ENCODE measurements around the gene NRXN3. TPM values are rescaled to one million over a fixed set of nuclear protein-coding genes. Genes with fewer than 3 reads are reported as not detected.

NRXN3 gene
- total RNA-seq, 1 donor from 2014 or later: not detected

- intact Hi-C loops (cut with micrococcal nuclease): no loop called here
These were observed 1392.0 kb downstream of the NRXN3 start for GRCh38 chr14:79562185-79562584.

- intact Hi-C loops (cut with micrococcal nuclease): no loop called here
These were observed 1394.2 kb downstream of the NRXN3 start for GRCh38 chr14:79564371-79564770.

DNA sequence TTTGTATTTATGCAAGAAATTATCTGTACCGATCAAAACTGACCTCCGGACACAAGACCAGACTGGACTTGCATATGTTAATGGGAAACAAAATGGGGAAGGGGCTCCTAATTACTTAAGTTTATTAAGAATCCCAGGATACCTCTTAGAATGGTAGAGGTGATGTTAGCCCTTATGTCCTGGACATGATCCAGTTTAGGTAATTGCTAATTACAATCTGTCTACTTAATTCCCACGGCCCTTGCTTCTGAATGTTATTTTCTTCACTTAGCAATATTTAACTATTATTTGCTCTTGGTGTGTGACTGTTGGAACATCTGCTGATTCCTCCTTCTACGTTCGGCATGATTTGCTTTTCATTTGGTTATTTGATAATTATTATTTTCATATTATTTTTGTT, 1397.1 kb downstream of the NRXN3 start:
- intact Hi-C loops (cut with micrococcal nuclease): no loop called here

DNA sequence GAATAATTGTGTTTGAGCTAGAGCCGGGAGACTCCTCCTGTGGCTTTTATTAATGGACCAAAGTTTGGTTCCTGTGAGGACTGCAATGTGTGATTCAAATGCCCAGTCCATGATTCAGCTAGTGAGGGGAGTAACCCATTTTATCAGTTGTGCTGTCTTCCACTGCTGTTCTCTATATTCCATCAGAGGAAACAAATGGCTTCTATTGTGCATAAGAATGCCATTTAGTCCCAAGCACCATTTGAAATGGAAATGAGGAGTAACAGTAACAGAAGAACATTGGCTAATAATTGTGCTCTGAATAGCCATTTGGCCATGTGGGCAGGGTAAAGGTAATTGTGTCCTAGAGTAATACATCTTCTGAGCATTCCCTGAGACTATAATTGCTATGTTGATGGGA, 1398.4 kb downstream of the NRXN3 start:
- intact Hi-C loops (cut with micrococcal nuclease): no loop called here

GRCh38 chr14:79569072-79569471, 1398.9 kb downstream of the NRXN3 start:
- intact Hi-C loops (cut with micrococcal nuclease): no loop called here

DNA sequence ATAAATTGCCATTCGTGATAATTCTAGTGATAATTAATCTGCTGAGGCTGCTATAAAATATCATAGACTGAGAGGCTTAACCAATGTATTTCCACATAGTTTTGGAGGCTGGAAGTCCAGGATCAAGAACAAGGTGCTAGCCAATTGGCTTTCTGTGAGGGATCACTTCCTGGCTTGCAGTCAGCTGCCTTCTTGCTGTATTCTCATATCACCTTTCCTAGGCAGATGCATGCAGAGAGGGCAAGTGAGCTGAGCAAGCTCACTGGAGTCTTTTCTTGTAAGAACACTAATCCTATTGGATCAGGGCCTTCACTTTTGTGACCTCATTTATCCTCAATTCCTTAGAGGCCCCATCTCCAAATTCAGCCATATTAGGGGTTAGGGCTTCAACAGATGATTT, 1400.5 kb downstream of the NRXN3 start:
- intact Hi-C loops (cut with micrococcal nuclease): no loop called here

GRCh38 chr14:79571366-79571765, 1401.2 kb downstream of the NRXN3 start:
- intact Hi-C loops (cut with micrococcal nuclease): no loop called here

- intact Hi-C loops (cut with micrococcal nuclease): no loop called here
These were observed 1403.3 kb downstream of the NRXN3 start for GRCh38 chr14:79573486-79573885.

DNA sequence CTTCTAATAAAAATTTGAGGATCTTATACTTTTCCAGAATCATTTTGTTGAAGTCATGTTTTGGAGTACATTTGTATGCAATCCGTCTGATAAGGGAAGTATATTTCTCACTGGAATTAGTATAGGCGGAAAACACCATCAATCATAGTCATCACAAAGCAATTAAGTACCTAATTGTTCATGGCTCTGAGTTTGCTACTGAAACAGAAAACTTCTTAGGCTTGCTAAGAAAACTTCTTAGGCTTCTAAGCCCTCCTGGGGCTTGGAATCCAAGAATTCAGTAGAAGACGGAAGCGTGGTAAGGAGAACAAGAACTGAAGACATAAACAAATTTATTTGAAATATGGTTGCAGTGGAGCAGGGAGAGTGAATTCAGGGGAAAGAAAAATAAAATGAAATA, 1404.9 kb downstream of the NRXN3 start:
- intact Hi-C loops (cut with micrococcal nuclease): no loop called here

DNA sequence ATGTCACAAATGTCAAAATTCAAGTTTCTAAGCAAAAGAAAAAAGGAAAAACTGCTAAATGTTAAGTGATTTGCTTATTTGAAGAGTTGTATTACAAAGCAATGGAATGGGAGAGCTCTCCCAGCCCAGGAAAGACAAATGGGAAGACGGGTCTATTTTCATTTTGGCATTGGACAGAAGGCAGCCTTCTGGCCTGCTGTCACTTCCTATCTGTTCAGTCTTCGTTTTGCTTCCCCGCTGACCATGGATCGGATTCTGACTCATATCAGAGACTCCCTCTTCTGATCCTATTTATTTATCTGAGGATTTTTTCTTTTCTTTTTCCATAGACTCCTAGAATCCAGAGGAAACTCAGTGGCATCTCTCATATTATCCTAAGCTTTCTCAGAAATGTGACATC, 1406.3 kb downstream of the NRXN3 start:
- intact Hi-C loops (cut with micrococcal nuclease): no loop called here

DNA sequence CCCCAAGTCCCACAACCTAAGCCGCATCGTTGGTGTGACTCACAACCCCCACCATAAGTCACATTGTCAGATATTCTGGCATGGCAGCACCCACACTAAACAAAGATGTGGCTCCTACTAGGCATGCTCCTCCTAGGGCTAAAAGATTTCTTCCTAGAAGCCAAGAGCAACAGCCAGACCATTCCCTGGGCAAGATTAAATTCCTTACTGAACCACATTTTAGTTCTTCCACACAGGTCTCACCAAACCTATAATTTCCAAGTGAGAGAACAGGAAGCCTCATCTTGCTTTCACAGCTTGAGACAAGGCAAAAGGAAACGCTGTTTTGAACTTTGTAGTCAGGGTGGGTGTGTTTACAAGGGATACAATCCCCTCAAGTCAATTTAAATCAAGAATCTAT, 1408.3 kb downstream of the NRXN3 start:
- intact Hi-C loops (cut with micrococcal nuclease): no loop called here

DNA sequence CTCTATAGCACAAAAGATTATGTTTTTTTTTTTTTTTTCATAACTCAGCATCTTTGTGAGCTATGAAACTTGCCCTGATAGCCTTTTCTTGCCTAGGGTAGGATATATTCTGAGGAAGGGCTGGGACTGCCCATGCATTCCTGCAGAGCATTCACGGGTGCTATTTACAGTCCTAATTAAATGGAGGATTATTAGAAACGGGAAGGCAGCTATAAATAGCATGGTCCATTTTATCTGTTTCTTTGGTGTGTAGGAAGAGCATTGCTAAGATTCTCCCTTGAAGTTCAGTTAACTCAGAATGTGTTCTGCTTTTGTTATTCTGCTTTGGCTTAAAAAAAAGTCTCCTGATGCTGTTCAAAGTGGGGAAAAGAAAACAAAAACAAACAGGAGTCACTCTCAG, 1410.2 kb downstream of the NRXN3 start:
- intact Hi-C loops (cut with micrococcal nuclease): no loop called here

- intact Hi-C loops (cut with micrococcal nuclease): no loop called here
These were observed 1410.7 kb downstream of the NRXN3 start for GRCh38 chr14:79580906-79581305.

DNA sequence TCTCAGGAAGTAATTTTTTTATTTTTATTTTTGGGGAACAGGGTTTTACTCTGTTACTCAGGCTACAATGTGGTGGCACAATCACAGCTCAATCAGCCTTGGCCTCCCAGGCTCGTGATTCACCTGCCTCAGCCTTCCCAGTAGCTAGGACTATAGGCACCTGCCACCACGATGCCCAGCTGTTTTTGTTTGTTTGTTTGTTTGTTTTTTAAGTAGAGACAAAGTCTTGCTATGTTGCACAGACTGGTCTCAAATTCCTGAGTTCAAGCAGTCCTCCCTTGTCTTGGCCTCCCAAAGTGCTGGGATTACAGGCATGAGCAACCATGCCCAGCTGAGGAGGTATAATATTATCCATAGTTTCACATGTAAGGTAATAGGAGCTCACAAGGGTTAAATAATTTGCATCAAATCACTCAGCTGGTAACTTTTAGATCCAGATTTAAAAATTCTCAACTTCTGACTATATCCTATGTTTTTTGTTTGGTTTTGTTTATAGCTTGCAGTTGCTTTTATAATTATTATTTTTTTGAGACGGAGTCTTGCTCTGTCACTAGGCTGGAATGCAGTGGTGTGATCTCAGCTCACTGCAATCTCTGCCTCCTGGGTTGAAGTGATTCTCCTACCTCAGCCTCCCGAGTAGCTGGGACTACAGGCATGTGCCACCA, 1411.9 kb downstream of the NRXN3 start:
- intact Hi-C loops (cut with micrococcal nuclease): no loop called here

DNA sequence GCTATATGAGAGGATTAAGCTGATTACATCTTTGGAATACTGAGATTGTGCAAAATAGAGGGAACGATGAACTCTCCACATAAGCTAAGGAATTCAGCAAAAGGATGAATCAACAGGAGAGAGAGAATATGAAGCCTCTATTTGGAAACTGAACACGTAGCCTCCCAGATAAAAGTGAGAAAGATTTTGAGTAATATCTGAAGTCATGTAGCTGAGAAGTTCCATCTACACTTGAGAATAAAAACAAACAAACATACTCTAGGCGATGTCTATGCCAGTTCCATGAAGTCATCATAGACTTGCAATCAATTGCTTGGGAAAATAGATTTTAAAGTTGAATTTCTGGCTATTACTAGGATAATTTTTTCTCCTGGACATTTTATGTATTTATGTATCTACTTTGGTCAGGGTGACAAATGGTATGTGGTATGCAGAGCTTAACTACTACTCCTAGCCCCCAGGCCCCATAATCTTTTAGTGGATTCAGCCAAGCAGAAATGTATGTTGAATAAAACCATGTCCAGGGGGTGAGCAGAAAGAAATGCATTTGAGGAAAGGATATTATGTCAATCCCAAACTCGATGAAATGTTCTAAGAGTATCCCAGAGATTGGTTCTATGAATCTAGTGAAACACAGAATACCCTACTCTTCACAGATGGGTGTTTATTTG, 1413.7 kb downstream of the NRXN3 start:
- intact Hi-C loops (cut with micrococcal nuclease): no loop called here

DNA sequence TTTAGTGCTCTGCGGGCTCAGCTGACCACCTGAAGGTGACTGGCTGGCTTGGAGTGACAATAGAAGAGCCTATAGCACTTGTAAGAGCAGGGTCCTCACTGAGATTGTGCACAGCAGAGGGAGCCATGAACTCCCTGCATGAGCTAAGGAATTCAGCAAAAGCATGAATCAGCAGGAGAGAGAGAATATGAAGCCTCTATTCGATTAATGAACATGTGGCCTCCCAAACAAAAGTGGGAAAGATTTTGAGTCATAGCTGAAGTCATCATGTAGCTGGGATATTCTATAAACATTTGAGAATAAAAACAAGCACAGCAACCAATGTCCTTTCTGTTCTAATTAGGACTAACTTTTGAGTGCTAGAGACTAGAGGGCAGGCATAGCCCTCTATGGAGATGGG, 1414.5 kb downstream of the NRXN3 start:
- intact Hi-C loops (cut with micrococcal nuclease): no loop called here

GRCh38 chr14:79585845-79586244, 1415.7 kb downstream of the NRXN3 start:
- intact Hi-C loops (cut with micrococcal nuclease): no loop called here

GRCh38 chr14:79586416-79586815, 1416.2 kb downstream of the NRXN3 start:
- intact Hi-C loops (cut with micrococcal nuclease): no loop called here

GRCh38 chr14:79586989-79587598, 1416.9 kb downstream of the NRXN3 start:
- intact Hi-C loops (cut with micrococcal nuclease): no loop called here

DNA sequence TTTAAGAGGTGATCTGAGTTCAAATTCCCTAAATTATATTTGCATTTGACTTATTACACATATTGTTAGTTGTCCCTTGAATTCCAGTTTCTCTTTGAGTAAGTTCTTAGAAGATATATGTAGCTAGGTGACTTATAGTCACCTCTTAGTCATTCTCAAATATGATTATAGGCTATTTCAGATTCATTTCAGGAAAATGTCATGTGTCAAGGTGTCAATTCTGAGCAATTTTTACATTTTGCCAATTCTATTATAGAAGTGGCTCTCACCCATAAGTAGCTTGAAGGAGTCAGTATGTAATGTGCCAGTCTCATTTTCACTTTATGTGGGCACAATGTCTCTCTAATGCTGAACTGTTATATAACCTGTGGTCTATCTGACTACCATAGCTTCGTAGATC, 1417.7 kb downstream of the NRXN3 start:
- intact Hi-C loops (cut with micrococcal nuclease): no loop called here

DNA sequence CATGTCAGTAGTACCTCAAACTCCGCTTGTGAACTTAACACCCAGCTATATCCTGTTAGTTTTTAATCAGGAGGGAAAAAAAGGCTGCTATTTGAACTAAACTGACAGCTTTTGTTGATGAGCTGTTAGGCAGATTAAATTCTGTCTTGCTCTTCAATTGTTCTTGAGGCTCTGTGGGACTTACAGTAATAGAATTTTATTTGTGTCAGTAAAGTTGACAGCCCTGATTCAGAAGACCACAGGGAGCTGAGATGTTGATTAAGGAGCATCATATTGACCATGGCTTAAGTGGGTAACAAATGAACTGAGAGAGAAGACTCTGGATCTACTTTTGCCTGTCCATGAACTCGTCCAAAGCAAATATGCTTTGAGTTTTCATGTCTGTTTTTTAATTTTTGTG, 1418.2 kb downstream of the NRXN3 start:
- intact Hi-C loops (cut with micrococcal nuclease): no loop called here

- intact Hi-C loops (cut with micrococcal nuclease): no loop called here
These were observed 1426.4 kb downstream of the NRXN3 start for GRCh38 chr14:79596551-79596950.

DNA sequence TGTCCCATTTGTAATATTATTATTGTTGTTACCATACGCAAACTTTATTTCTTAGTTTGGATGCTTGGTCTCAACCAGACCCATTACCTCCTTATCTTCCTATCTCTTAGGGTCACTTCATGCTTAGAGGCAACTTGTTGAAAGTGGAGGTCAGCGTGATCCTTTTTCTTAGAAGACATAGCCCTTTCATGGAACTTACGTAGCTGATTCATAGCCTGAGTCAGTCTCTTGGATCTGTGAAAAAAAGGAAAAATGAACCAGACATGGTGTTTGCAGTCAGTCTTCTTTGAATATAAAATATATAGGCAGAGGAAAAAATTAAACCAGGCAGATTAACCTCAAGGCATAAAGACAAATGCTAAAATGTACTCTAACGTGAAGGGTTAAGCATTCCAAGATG, 1427.4 kb downstream of the NRXN3 start:
- intact Hi-C loops (cut with micrococcal nuclease): no loop called here

Measured in T-helper 2 cell treated with Interferon-gamma antibody and Interleukin-4, amounts not matched to agents 100 ng/mL and 5 ng/mL, for 36 hours (primary cell).